NB4 (cell line): ENCODE results near the gene PCCA.
A peak's percentile ranks its signal among the peaks of the same experiment; 100 is the strongest.

Experiments
- DNase-seq: peaks from one replicate; pipeline ENCODE4 v3.0.0; 2010; ENCODE audit warnings: low read depth
- H3K4me3 ChIP-seq: one replicate; pipeline ENCODE4 v1.5.1; 2011; ENCODE audit warnings: mild to moderate bottlenecking, low read depth, low read length, moderate library complexity
- MYC ChIP-seq: IDR thresholded peaks from 2 replicates; pipeline ENCODE4 v1.6.1; 2011; ENCODE audit warnings: low read depth, low read length
- POLR2A ChIP-seq: IDR thresholded peaks from 2 replicates; pipeline ENCODE4 v1.6.1; 2011; ENCODE audit warnings: mild to moderate bottlenecking; ENCODE audit not compliant: insufficient read length; ENCODE audit errors: extremely low read depth
- TF ChIP-seq, protein P1 (sequence below): IDR thresholded peaks from 2 replicates; pipeline ENCODE4 v1.6.1; 2011; ENCODE audit warnings: low read depth, low read length
- TF ChIP-seq, protein P2 (sequence below): IDR thresholded peaks from one replicate; pipeline ENCODE4 v1.5.1; 2012; ENCODE audit warnings: low read depth, low read length

Gene PCCA

DNA sequence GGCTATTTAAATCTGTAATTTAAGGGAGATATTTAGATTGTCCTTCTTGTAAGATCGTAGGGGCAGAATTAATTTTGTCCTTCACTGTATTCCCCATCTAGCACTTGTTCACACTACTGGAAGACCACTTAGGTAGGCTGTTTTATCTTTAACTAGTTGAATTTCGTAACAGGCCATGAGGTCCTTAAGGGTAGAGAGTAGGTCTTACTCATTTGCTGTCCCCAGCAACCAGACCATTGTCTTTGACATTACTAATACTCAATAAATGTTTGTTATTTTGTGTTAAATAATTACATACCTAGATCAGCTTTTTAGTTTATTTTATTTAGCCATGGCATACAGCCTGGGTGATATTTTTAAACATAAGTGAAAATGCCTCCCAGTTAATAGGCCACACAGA, 177.1 kb downstream of the PCCA start:
- no peak overlapping the region for H3K4me3 ChIP-seq
- DNase-seq = no peak
- TF ChIP-seq, protein P1, sequence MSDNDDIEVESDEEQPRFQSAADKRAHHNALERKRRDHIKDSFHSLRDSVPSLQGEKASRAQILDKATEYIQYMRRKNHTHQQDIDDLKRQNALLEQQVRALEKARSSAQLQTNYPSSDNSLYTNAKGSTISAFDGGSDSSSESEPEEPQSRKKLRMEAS = no peak
- no peak for TF ChIP-seq POLR2A
- TF ChIP-seq MYC = no peak
- TF ChIP-seq, protein P2, sequence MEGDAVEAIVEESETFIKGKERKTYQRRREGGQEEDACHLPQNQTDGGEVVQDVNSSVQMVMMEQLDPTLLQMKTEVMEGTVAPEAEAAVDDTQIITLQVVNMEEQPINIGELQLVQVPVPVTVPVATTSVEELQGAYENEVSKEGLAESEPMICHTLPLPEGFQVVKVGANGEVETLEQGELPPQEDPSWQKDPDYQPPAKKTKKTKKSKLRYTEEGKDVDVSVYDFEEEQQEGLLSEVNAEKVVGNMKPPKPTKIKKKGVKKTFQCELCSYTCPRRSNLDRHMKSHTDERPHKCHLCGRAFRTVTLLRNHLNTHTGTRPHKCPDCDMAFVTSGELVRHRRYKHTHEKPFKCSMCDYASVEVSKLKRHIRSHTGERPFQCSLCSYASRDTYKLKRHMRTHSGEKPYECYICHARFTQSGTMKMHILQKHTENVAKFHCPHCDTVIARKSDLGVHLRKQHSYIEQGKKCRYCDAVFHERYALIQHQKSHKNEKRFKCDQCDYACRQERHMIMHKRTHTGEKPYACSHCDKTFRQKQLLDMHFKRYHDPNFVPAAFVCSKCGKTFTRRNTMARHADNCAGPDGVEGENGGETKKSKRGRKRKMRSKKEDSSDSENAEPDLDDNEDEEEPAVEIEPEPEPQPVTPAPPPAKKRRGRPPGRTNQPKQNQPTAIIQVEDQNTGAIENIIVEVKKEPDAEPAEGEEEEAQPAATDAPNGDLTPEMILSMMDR = no peak

DNA sequence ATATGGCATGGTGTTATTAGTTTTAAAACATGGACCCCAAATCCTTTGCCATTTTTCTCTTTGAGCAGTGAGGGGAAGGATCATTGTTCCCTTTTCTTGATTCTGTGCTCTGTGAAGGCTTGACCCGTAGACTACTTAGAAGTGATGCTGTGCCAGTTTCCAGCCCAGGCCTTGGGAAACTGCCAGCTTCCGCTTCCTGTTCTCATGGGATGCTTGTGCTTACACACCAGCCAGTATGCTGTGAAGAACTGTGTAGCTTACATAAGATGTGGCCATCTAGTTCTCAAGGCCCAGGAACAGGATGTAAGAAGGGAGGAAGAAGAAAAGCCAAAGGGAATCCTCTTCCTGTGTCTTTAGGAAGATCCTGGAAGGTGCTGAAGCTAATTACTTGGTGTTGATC, 180.9 kb downstream of the PCCA start:
- TF ChIP-seq, protein P2 = no peak
- TF ChIP-seq MYC = no peak
- TF ChIP-seq, protein P1 = no peak
- no peak for TF ChIP-seq POLR2A
- H3K4me3 ChIP-seq = no peak overlapping the region
- DNase-seq = no peak

DNA sequence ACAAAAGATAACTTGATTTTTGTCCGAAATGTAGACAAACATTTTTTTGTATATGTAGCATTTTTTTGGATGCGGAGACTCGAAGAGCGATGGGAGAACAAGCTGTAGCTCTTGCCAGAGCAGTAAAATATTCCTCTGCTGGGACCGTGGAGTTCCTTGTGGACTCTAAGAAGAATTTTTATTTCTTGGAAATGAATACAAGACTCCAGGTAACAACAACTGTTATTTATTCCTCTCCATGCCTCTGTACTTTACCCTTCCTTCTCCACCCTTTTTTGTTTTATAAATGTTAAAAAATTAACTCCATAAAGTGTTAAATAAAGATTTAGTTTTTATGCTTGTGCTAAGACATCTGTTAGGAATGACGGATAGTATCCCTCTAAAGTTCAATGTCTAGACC, 184.2 kb downstream of the PCCA start:
- no peak overlapping the region for H3K4me3 ChIP-seq
- no peak for DNase-seq
- TF ChIP-seq, protein P2 = no peak
- no peak for TF ChIP-seq POLR2A
- no peak for TF ChIP-seq MYC
- TF ChIP-seq, protein P1 = no peak

DNA sequence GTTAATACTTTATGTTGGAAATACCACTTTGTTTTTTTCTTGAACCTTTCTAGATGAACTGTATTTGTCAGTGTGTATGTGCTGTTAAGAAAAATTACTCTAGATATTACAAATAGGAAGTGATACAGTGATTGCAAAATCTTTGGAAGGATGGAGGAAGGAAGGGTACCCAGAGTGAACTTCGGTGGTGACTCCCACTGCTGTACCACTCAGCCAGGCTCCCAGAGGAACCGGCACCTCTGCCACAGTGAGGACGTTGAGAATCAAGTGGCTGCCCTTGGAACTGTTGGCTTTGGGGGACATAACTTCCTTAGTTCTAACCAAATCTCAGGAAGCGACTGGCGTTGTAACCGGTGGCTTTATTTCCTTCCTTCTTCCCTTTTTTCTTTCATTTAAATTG, 184.7 kb downstream of the PCCA start:
- no peak overlapping the region for H3K4me3 ChIP-seq
- peak; percentile 71 for DNase-seq
- TF ChIP-seq, protein P1 = no peak
- TF ChIP-seq POLR2A (no peak), MYC (no peak)
- TF ChIP-seq, protein P2 = no peak

DNA sequence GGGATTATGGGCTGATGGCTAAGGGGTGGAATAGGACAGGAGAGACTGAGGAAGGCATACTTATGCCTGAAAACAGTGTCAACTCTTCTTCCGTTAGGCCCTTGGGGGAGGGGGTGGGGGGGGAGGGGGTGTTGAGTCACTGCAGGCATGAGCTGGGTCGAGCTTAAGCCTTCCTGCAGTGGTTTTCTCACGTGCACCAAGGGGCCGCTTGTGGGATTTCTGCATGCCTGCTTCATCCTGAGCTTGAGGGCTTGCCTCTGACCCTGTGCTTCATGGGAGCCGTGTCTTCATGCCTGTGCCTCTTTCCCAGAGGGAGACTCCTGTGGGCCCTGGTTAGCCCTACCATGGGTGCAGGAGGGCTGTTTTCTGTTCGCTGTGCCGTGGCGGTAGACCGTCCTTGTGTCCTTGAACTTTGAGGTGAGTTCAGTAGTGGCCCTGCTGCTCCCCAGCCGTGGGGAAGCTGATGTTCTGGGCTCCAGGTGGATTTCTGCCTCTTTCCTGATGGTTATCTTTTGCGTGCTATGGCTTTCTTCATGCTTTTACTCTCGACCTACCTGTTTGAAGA, 186.1 kb downstream of the PCCA start:
- DNase-seq = peak; percentile 94

More for the DNA sequence above, 186.1 kb downstream of the PCCA start:
- TF ChIP-seq MYC = peak; percentile 91
- TF ChIP-seq, protein P1 = peak; percentile 94
- TF ChIP-seq, protein P2 = no peak
- H3K4me3 ChIP-seq = peak overlapping the region; percentile 65
